Measurements from ENCODE around the gene DLG2.

Gene DLG2

DNA sequence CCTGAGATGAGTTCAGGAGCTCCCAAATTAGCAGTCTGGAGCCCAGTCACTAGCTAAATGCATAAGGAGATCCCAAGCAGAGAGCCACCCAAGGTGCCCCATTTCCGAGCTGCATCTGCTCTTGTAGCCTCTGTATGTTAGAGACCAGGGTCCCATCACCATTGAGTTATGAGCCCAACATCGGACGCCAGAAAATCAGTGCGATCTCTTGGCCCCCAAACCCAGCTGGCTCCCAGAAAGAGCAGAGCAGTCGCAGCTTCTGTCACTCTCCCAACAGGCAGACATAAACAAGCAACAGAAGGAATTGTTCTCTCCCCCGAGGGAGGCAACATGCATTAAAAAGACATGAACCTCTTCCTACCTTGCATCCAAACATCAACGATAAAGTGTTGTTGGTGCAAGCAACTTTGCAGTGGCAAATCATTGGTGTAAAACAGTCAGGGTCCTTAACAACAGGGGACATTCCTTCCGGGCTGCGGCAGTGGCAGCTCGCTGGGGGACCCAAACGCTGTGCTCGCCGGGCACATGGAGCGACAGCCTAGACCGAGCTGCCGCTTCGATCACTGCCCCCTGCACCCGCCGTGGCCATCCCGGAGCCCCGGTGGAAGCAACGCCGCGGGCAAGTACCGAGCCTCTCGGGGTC is 907.1 kb downstream of the DLG2 start:
- no peak for FAIRE-seq

DNA sequence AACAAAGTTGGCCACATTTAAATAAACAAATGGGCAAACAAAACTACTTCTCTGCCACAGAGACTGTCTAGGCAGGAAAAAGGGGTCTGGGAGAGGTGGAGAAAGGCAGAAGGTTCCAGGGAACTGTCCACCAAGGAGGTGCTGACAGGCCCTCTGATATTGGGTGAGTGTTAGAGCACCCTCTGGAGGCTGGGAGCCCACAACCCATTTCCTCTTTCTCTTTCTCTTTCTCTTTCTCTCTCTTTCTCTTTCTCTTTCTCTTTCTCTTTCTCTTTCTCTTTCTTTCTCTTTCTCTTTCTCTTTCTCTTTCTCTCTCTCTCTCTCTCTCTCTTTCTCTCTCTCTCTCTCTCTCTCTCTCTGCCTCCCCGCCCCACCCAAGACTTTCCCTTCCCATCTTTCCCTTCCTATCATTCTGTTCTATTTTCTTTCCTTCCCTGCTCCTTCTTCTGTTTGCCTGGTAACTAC is 912.8 kb downstream of the DLG2 start:
- peak; percentile 85 for FAIRE-seq

DNA sequence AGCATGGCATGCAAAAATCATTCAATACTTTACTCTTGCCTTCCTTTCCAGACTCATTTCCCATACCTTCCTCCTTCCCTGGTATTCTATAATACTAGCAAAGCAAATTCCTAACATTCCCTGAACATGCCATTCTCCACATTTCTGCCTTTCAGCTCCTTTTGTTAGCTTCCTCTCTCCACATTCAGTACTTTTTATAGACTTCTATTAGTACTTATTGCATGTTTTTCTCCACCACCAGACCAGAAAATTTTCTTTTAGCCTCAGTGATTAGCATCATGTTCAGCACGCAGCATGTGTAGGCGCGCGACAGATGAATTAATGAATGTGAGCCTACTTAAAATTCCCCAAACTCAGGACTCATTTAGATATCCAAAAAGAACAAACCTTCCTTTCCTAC is 935.3 kb downstream of the DLG2 start:
- FAIRE-seq, result peak; percentile 98

DNA sequence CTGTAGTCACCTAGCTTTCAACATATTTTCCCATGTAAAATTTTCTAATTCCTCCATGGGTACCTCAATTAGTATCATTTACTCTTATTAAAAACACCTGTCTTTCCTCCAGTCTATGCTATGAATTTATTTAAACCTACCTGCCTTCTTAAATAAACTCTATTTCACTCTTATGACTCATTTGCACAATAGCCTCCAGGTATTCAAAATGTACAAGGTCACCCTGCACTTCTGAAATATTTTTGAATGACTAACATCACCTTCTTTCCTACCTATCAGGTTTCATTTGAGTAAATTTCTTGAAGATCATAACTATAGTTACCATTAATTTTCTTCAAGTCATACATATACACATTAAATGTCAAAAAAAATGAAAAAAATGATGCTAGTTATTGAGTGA is 939.7 kb downstream of the DLG2 start:
- no peak for FAIRE-seq

DNA sequence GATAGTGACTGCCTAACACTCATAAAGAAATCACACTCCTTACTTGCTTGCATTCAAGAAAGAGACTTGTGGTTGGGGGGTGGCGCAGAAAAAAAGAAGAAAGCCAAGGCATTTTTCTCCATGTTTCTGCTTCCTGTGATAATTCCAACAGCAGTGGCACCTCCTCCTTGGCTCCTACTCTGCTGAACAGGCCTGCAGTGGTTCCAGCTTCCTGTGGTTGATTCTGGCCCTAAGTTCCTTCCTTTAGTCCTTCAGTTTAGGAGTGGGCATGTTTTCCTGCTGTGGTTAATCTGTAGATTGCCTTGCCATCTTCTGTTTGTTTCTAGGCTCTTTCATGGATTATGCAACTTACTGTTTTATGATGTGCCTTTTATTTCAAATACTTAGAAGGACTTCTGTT is 940.4 kb downstream of the DLG2 start:
- no peak for FAIRE-seq

DNA sequence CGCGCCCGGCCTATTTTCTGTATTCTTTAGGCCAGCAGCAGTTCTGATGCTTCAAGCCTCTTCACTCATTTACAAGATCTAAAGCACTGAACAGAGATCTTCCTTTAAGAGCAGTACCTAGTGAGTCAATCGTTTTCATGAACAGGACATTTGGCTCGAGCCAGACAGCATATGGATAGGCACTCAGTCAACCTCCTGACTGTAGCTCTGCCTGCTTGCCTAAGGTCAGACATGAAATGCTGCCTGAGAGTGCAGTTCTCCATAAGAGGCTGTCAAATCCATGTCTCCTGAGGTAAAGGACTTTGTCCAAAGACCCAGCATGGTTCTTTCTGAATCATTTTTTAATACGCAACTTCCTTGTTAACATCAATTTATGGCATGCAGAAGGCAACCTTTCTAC is 941.2 kb downstream of the DLG2 start:
- no peak for FAIRE-seq

DNA sequence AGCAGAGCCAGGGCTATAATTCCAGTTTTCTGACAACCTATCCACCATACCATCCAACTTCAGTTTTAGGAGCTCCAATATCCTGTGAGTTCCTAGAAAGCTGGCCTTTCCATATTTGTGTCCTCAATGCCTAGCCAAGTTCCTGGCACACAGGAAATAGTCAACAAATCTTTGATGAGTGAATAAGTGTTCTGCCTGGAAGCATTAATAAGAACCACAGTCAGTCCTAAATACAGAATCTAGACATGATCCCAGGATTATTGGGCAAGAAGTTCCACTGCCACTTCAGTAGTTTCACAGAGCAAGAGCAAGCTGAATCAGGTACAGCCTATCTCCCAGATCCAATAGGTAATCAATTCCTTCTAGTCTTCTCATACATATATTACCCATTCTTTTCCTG is 942.0 kb downstream of the DLG2 start:
- FAIRE-seq, result no peak

DNA sequence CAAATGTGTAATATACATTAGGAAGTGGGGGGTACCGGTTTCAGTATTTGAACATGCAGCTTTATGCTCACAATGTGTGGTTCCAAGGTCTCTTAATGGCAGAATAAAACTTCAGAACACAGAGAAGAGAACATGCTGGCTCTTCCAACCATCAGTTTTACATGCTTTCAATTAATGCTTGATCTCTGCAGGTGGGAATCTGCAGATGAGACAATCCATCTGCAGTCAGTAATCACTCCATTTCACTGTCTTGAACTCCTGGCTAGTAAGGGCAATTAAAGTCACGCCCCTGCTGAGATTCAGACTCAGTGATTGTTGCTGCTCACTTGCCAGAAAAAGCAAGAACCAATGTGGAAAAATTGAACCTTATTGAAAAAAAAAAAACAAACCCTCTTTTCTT is 945.7 kb downstream of the DLG2 start:
- no peak for FAIRE-seq

DNA sequence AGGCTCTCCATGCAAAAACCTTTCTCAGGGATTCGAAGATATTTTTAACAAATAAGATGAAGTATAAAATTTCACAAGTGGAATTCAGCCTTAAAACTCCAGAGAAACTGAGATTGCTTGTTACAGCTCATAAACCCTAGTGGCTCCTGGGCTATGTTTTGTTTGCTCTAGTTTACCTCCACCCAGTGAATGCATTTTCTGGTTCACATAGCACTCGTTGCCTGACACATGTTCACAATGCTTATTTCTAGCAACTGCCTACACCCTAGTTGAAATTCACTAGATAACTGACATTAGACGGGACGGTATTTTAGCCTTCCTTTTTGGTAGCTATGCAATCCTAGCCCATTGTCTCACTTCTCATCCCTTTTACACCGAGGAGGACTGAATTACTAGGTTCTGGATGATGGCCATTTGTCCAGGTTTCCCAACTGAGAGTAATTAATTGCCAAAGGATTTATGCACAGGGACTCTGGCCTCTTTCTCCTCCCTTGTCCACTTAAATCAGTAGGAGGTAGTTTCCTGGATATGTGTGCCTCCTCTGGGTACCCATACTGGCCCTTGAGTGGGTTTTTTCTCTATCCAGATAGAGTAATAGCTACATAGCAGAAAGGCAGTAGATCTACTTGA is 951.6 kb downstream of the DLG2 start:
- no peak for FAIRE-seq

DNA sequence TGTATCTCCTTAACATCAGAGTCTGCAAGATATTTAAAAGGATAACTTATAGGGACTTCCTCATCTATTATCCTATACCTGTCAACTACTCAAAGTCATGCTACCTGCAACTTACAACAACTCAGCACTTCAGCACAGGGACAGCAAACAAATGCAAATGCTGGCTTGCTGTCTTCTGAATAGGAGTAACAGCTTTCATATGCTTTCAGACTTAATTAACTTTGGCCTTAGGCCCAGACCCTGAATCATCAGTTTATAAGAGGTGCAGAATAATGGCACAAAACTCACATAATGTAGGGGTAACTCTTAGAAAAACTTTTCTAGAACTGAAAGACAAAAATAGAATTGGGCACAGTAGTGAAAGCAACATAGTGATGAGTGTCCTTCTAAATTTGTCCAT is 953.4 kb downstream of the DLG2 start:
- FAIRE-seq, result no peak

DNA sequence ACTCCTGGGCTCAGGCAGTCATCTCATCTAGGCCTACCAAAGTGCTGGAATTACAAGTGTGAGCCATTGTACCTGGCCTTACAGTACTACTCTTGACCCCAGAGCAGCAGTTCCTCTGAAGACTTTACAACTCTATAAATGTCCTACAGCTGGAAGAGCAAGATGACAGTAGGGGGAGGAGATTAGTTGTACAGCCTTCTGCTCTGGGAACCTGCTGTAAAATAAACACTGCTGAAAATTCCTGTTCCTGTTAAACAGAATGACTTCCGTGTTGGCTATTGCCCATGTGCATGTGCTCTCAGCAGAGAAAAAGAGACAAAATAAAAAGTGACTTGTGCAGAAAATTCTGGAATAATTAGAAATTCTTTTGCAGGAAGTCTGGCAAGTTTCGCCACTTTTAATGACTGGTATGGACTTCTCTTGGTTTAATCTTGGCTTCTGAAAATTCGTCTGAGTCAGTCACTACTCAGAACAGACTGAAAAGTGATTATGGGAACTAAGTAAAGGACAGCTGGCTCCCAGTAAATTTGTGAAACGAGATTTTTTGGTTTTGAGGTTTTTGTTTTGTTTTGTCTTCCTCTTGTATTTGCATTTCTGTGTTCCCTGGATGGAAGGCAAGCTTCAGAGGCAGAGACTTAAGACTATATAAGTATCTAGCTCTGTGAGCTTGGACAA is 955.7 kb downstream of the DLG2 start:
- FAIRE-seq, result no peak

DNA sequence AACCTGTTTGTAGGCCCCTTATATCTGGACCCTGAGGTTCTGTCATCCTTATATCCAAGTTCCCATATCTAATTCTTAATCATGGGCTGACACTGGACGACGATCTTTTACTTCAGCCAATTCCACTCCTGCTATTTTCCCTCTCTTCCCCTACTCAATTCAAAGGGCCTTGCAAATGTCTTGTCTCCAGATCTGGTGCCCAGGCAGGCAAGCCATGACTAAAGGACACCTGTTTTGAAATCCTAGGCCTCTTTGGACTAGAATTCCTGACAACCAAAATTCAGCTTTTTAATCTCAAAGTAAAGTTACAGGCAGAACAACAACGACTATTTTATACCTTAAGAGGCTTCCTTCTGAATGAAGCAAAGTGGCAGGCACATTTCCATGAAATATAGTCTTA is 963.4 kb downstream of the DLG2 start:
- FAIRE-seq, result no peak

DNA sequence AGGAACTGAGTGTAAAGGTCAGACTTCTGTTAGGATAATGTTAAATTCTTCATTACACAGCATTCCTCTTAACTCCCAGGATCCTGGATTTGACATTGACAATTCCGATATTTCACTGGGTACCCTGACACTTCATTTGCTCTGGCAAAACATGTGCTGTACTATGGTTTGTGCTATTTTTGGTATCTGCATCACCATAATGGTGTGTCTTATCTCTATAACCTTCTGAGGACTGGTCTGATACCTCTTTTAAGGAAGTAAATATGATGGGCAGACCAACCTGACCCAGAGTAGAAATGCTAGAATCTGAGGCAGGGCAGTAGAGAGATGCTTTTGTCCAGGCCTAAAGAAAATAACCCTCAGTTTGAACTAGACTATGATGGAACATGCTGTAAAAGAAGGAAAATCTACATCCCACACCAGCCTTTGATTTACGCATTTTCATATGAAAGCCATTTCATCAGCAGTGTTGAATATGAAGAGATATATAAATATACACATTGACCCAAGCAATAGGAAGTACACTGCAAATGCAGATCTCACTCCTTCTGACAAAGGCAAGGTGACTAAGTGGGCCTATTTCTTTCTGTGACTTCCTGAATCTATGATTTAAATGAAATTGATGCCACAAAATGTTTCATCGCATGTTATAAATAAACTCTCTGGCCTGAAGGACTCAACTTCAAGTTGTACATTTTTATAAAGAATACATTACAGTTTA is 966.7 kb downstream of the DLG2 start:
- no peak for FAIRE-seq

DNA sequence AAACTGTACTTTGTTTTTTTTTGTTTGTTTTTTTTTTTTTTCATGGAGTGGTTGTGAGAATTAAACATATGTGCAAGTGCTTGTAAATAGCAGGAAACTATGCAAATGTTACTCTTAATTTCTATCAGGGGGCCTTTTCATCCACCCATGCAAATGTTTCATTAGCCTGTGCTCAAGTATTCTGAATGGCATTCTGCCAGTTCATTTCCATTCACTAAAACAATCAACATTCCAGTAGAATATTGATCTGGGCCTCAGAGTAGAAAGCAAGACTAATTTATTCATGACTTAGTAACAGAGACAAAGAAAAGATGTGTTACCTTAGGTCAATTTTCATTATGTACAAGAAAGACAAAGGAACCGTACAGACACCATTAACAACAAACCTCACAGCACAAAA is 971.4 kb downstream of the DLG2 start:
- FAIRE-seq, result no peak

DNA sequence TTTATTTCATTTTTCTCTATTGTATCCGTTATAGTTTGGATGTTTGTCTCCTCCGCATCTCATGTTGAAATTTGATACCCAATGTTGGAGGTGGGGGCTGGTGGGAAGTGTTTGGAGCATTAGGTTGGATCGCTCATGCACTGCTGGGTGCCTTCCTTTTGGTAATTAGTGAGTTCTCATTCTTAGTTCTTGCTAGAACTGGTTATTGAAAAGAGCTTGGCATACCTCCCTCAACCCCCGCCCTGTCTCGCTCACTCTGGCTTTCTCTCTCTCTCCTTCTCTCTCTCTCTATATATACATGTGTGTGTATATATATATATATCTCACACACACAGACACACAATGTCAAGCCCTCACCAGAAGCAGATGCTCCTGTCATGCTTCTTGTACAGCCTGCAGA is 978.7 kb downstream of the DLG2 start:
- FAIRE-seq, result no peak

DNA sequence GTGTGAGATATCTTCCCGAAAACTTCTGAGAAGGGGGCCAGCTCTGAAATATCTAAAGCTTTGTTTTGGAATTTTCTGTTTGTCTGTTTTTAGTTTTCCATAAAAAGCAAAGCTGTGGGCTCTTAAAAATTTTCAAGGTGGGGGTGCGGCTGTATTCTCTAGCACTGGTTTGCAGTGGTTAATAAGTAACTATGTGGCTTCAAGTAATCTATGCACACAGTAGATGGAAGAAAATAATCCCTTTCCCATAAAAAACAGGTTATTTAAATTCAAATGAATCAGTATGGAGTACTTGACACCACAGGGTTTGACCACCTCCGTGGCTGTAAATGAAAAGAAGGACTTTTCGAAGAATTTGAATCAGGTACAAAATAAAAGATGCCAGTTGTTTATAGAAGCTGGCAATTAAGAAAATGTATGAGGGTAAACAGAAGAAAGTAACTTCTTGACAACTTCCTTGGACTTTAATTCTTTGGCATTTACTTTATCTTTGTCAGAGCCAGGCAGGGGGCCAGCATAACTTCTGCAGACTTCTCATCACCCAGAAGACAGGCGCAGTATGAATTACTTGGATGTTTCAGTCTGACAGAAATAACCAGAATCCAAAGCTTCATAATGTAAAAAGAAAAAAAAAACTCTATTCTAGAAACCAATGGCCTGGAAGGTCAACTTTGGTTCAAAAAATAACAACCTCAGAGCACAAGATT is 981.0 kb downstream of the DLG2 start:
- no peak for FAIRE-seq

DNA sequence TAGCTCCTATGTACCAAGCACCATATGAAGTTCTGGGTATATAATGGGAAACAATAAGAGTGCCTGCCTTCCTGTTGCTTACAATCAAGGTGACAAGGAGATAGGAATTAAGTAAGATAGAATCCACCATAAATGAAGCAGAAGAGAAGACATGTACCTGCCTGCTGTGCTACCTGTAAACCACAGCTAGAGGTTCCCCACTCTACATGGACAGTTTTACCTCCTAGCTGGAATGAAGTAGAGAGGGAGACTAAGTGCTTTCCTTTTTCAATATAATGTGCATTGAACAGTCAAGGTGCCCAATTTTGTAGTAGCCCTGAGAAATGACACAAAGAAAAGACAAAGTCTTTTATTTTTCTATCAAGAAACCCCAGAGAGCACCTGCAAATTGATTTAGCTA is 984.6 kb downstream of the DLG2 start:
- no peak for FAIRE-seq

DNA sequence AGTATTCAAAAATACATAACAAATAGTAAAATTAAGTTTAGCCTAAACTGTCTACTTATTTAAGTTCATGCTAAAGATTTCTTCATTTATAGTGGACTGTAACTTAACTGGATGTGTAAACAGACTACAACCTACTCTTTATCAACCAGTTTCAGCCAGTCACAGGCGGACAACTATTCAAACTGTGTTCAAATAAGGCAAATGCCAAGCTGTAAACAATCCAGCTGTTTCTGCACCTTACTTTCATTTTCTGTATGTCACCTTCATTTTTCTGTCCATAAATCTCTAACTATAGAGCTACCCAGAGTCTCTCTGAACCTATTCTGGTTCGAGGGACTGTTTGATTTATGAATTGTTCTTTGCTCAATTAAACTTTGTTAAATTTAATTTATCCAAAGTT is 992.8 kb downstream of the DLG2 start:
- no peak for FAIRE-seq

DNA sequence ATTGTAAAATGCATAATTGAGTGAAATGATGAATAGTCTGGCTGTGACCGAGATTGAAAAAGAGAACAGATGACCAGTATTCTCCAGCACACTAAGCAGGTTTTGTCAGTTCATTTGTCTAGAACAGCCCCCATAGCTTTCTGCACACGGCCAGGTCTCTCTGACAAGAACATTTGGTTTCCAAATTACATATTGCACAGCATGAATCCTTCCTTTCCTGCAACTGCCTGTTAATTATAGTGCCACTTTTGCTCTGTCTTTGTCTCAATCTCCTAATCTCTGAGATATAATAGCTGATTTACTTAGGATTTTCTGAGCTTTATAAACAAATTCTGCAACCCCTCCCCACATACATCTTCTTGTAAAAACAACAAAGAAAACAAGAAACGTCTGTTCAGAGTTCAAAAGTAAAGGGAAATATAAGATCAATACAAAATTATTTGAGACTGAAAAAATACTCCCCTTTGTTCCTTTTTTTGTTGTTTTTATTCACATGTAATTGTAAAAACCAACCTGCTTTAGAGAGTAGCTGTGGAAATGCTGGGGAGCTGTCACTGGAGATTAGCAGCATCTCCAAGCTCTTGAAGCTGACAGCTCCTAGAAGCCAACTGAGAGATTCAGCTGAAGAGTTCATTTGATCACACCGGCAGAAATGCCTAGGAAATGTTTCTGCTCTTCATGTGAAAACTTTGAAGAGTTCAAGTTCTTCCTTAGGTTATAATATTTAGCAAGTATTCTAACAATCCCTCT is 998.1 kb downstream of the DLG2 start:
- no peak for FAIRE-seq

DNA sequence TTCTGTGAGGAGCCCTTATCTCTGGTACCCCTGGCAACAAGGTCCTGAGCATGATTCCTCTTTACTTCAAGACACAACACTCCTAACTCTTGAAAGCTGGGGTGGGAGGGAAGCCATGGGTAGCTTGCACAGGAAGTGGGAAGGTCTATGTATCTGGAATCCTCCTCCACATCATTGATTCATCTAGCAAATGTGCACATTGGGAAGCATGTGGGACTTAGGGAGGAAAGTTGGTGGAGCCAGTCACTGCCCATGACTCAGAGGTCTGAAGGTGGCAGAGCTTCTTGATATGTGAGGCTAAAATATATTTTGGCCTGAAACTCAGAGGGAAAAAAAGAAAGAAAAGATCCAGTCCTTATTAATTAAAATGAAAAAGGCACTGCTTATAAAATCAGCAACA is 1000.9 kb downstream of the DLG2 start:
- no peak for FAIRE-seq

DNA sequence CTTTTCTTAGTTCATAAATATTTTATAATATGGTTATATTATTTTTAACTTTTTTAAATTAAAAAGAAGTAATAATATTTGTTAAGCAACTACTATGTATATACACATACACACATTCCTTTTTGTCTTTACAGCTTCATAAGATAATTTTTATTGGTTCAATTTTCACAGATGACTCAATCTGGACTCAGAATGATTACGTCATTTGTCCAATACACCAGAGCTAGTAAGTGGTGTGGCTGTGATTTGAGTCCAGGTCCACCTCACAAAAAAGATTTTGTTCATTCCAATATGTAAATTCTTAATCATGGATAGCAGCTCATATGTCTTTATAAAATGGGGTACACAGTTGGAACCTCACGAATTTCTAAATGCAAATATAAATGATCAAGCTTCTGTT is 1014.5 kb downstream of the DLG2 start:
- FAIRE-seq, result peak; percentile 67

DNA sequence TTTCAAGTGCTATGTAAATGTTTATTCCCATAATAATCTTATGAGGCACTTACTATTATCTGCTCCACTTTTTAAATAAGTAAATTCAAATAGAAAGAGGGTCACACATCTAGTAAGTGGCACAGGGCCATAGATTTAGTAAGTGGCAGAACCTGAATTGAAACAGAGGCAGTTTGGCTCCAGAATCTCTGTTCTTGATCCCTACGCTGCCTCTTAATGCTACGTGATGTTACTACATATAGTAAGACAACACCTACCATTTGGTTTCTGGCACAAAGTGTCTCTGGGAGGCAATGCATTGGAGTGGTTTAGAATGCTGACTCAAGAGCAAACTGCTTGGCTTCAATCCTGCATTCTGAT is 1018.3 kb downstream of the DLG2 start:
- no peak for FAIRE-seq

Data from G401.6 (cell line).